ENCODE measurements around the gene SCRT2.

GRCh38 chr20:682123-682522 lies 6.5 kb upstream of the SCRT2 start:
- TF ChIP-seq CTCF (IDR thresholded peaks at IDR 0.05; ENCODE audit: low read depth, low read length, poor library complexity, severe bottlenecking), result no peak
- no peak for TF ChIP-seq EZH2phosphoT487 (IDR thresholded peaks at IDR 0.05; ENCODE audit: borderline replicate concordance, low read length)
